OCI-M2 (cell line): ENCODE results near the gene WNT3A.

Source experiments
- DNase-seq: peaks from one replicate; lab custom pipeline; 2025; ENCODE audit not compliant: unreplicated experiment; lab: John Stamatoyannopoulos, UW

WNT3A gene

DNA sequence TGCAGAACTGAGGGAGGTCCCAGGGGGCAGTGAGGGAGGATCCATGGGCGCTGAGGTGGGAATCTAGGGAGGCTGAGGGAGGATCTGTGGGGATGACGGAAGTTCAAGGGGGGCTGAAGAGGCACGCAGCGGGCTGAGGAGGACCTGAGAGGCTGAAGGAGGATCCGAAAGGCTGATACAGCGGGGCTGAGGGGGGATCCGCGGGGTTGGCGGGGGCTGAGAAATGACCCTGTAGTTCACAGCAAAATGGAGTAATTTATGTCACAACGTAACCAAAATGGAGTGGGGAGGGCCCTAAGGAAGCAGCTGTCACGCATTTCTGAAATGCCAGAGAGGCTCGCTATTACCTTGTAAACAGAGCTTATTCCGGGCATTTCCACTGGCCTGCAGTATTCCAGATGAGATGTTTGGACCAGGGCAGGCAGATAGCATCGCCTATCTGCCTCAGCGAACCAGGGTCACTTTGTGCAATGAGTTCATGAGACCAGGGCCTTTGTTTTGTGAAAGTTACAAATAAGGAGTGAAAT lies 103.2 kb downstream of the WNT3A start:
- no peak for DNase-seq

GRCh38 chr1:228110556-228110955 lies 103.8 kb downstream of the WNT3A start:
- no peak for DNase-seq
